ENCODE measurements around the gene SYNGR3.

DNA sequence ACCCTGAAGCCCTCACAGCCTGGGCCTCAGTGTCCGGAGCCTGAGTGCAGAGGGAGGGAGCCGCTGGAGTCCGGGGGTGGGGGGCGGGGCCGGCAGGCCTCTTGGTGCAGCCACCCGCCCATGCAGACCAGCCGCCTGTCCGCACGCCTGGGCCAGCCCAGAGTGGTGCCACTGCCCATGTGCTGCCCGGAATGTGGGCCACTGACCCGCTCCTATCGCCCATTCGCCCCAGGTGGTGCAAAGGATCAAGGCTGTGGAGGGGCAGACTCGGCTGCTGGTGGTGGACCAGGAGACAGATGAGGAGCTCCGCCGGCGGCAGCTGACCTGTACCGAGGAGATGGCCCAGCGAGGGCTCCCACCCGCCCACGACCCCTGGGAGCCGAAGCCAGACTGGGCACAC is 39.6 kb downstream of the SYNGR3 start:
- TF ChIP-seq EZH2phosphoT487 (IDR thresholded peaks at IDR 0.05; ENCODE audit: low read length) (no peak), EZH2 (optimal IDR thresholded peaks at IDR 0.05; ENCODE audit: low read depth, low read length) (no peak)
- TF ChIP-seq, protein P1, sequence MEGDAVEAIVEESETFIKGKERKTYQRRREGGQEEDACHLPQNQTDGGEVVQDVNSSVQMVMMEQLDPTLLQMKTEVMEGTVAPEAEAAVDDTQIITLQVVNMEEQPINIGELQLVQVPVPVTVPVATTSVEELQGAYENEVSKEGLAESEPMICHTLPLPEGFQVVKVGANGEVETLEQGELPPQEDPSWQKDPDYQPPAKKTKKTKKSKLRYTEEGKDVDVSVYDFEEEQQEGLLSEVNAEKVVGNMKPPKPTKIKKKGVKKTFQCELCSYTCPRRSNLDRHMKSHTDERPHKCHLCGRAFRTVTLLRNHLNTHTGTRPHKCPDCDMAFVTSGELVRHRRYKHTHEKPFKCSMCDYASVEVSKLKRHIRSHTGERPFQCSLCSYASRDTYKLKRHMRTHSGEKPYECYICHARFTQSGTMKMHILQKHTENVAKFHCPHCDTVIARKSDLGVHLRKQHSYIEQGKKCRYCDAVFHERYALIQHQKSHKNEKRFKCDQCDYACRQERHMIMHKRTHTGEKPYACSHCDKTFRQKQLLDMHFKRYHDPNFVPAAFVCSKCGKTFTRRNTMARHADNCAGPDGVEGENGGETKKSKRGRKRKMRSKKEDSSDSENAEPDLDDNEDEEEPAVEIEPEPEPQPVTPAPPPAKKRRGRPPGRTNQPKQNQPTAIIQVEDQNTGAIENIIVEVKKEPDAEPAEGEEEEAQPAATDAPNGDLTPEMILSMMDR (IDR thresholded peaks at IDR 0.05; ENCODE audit: low read length) = no peak

All from MM.1S (cell line).